8988T (cell line): ENCODE results near the gene MGAT1.
"Not testable (repeated sequence)": the region's sequence is repeated elsewhere in the genome, so short reads cannot be mapped to it uniquely, and the experiment has no call there.

Source experiments
- DNase-seq: peaks from one replicate; pipeline ENCODE4 v3.0.0; 2011

MGAT1 gene

GRCh38 chr5:180803181-180804128 is 849 bp upstream of the MGAT1 start:
- no peak for DNase-seq

GRCh38 chr5:180801596-180802324 is 846 bp downstream of the MGAT1 start:
- no peak for DNase-seq

- no peak for DNase-seq
Observed at GRCh38 chr5:180799902-180800801, 2.5 kb downstream of the MGAT1 start.

GRCh38 chr5:180799194-180799593 is 3.4 kb downstream of the MGAT1 start:
- peak; percentile 61 for DNase-seq

- DNase-seq, result no peak
Observed at GRCh38 chr5:180798193-180798592, 4.4 kb downstream of the MGAT1 start.

GRCh38 chr5:180797256-180798192 is 5.1 kb downstream of the MGAT1 start:
- no peak for DNase-seq

- no peak for DNase-seq
Observed at GRCh38 chr5:180795771-180796313, 6.8 kb downstream of the MGAT1 start.

GRCh38 chr5:180792965-180793287 is 9.7 kb downstream of the MGAT1 start:
- no peak for DNase-seq

- DNase-seq, result no peak
Observed at GRCh38 chr5:180792287-180792964, 10.2 kb downstream of the MGAT1 start.

GRCh38 chr5:180791611-180792213 is 10.9 kb downstream of the MGAT1 start:
- DNase-seq, result no peak

- no peak for DNase-seq
Observed at GRCh38 chr5:180790524-180790923, 12.1 kb downstream of the MGAT1 start.

GRCh38 chr5:180790020-180790419 is 12.6 kb downstream of the MGAT1 start:
- peak; percentile 75 for DNase-seq

GRCh38 chr5:180788651-180789410 is 13.8 kb downstream of the MGAT1 start:
- not testable (repeated sequence) for DNase-seq

- DNase-seq, result no peak
Observed at GRCh38 chr5:180787711-180788431, 14.7 kb downstream of the MGAT1 start.

- DNase-seq, result no peak
Observed at GRCh38 chr5:180786531-180787398, 15.8 kb downstream of the MGAT1 start.

GRCh38 chr5:180785794-180786221 is 16.8 kb downstream of the MGAT1 start:
- DNase-seq, result no peak

- no peak for DNase-seq
Observed at GRCh38 chr5:180785121-180785781, 17.4 kb downstream of the MGAT1 start.
